ENCODE results near the gene APOB. TPM values are rescaled to one million over a fixed set of nuclear protein-coding genes. Genes with fewer than 3 reads are reported as not detected.

Gene APOB
- total RNA-seq, 1 donor from 2014 or later = under 0.01 TPM

DNA sequence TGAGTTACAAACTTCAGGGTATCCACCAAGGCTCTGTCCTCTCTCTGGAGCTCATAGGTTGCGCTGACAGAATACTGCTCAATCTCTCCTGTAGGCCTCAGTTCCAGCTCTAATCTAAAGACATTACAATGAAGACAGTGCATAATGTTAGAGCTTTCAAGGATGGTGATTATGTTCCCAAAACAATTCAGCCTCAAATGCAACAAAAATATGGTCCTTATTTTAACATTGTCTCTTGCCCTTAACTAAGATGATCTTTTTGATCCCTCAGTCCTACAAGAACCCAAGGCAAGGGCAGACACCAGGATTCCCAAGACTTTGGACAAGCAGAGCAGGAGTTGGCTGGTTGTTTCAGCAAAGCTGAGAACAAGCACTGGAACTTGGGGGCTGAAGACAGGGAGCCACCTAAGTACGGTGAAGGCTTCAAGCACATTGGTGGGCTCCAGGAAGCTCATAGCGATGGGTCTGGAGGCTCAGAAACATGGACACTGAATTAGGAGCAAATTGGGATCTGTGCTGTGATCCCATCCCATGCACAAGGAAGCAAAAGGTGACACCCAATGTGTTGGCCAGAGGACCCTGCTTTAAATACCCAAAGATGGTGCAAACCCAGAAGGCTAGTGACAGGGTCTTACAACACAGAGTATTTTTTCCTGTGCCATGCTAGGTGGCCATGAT lies 24.7 kb downstream of the APOB start:
- DNase-seq (ENCODE audit: low read depth) (no peak), FAIRE-seq (peak; percentile 23)
- H3K27me3 ChIP-seq (ENCODE audit: control insufficient read depth, insufficient read depth, low read length) = no peaks in the 10 kb centered on the region
- no peaks in the 10 kb centered on the region for H3K36me3 ChIP-seq (ENCODE audit: control insufficient read depth, insufficient read depth, low read length)
- TF ChIP-seq, protein P1, sequence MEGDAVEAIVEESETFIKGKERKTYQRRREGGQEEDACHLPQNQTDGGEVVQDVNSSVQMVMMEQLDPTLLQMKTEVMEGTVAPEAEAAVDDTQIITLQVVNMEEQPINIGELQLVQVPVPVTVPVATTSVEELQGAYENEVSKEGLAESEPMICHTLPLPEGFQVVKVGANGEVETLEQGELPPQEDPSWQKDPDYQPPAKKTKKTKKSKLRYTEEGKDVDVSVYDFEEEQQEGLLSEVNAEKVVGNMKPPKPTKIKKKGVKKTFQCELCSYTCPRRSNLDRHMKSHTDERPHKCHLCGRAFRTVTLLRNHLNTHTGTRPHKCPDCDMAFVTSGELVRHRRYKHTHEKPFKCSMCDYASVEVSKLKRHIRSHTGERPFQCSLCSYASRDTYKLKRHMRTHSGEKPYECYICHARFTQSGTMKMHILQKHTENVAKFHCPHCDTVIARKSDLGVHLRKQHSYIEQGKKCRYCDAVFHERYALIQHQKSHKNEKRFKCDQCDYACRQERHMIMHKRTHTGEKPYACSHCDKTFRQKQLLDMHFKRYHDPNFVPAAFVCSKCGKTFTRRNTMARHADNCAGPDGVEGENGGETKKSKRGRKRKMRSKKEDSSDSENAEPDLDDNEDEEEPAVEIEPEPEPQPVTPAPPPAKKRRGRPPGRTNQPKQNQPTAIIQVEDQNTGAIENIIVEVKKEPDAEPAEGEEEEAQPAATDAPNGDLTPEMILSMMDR (IDR thresholded peaks at IDR 0.05; ENCODE audit: insufficient read depth, low read length, severe bottlenecking) = no peak
- no peak overlapping the region for H3K4me3 ChIP-seq (ENCODE audit: low read depth, low read length)

- FAIRE-seq (no peak), DNase-seq (ENCODE audit: low read depth) (no peak)
- TF ChIP-seq, protein P1 (IDR thresholded peaks at IDR 0.05; ENCODE audit: insufficient read depth, low read length, severe bottlenecking) = no peak
- no peak overlapping the region for H3K4me3 ChIP-seq (ENCODE audit: low read depth, low read length)
- H3K27me3 ChIP-seq (ENCODE audit: control insufficient read depth, insufficient read depth, low read length) = no peaks in the 10 kb centered on the region
- H3K36me3 ChIP-seq (ENCODE audit: control insufficient read depth, insufficient read depth, low read length) = no peaks in the 10 kb centered on the region
Observed at GRCh38 chr2:21018290-21018689, 25.6 kb downstream of the APOB start.

- DNase-seq (ENCODE audit: low read depth) = no peak
- no peak overlapping the region for H3K4me3 ChIP-seq (ENCODE audit: low read depth, low read length)
- no peaks in the 10 kb centered on the region for H3K27me3 ChIP-seq (ENCODE audit: control insufficient read depth, insufficient read depth, low read length)
- H3K36me3 ChIP-seq (ENCODE audit: control insufficient read depth, insufficient read depth, low read length) = no peaks in the 10 kb centered on the region
- TF ChIP-seq, protein P1 (IDR thresholded peaks at IDR 0.05; ENCODE audit: insufficient read depth, low read length, severe bottlenecking) = no peak
- FAIRE-seq = no peak
Observed at GRCh38 chr2:21017748-21018276, 26.1 kb downstream of the APOB start.

DNA sequence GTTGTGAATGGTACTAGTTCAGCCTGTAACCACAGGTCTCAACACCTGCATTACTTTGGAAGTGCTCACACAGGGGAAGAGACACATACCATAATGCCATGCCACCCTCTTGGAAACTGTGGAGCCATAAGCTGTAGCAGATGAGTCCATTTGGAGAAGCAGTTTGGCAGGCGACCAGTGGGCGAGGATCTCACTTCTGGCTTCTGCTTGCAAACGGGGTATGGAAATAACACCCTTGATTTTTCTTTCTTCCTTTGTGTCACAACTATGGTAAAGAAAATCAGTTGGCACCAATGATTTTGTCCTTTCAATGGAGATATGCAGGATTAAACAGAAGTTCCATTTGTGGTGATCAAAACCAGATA lies 28.6 kb downstream of the APOB start:
- Histone ChIP-seq H3K4me3 (ENCODE audit: low read depth, low read length) (no peak overlapping the region), H3K27me3 (ENCODE audit: control insufficient read depth, insufficient read depth, low read length) (no peaks in the 10 kb centered on the region), H3K36me3 (ENCODE audit: control insufficient read depth, insufficient read depth, low read length) (no peaks in the 10 kb centered on the region)
- FAIRE-seq (no peak), DNase-seq (ENCODE audit: low read depth) (no peak)
- TF ChIP-seq, protein P1 (IDR thresholded peaks at IDR 0.05; ENCODE audit: insufficient read depth, low read length, severe bottlenecking) = no peak

DNA sequence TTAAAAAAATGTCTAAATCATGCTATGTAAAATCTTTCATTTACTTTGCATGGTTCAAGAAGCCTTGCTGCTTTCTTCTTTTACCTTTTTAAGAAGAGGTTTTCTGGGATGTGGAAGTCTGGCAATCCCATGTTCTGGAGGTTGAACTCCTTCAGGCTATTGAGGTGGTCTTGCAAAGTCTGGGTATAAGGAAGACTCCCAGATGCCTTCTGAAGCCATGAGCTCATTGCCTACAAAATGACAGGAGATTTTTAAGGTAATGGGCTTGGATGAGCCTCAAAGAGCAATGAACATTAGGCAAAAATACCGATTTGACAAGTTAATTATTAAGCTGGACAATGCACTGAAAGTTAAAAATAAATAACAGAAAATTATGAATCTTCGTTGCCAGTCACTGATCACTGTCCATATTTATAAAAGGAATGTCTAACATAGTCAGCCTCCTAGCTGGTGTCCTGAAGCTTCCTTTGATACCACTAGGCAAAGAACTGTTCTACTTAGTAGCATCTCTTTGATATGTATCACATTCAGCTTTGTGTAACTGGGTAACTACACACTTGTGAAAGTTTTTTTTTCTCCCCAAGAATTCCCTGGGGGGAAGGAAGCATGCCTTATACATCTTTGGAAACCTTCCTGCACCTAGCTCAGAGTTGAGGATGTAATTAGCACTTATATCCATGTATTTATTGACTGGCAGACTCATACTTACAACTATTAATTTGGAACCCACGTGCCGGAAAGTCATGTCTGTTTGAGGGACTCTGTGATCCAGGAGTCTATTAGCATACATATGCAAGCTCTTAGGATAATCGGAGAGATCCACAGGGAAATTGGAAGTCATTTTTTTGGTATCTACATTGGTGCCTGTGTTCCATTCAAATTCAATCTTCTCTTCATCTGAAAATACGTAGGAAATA lies 29.3 kb downstream of the APOB start:
- no peaks in the 10 kb centered on the region for H3K27me3 ChIP-seq (ENCODE audit: control insufficient read depth, insufficient read depth, low read length)
- FAIRE-seq (no peak), DNase-seq (ENCODE audit: low read depth) (no peak)
- no peaks in the 10 kb centered on the region for H3K36me3 ChIP-seq (ENCODE audit: control insufficient read depth, insufficient read depth, low read length)
- TF ChIP-seq, protein P1 (IDR thresholded peaks at IDR 0.05; ENCODE audit: insufficient read depth, low read length, severe bottlenecking) = no peak
- no peak overlapping the region for H3K4me3 ChIP-seq (ENCODE audit: low read depth, low read length)
